Stimulated activated CD4-positive, alpha-beta T cell treated with anti-CD3 and anti-CD28 coated beads, Interleukin-12 subunit alpha, Interleukin-12 subunit beta, amount 100 ng/mL, for 48 hours (primary cell): ENCODE data around the gene FMNL2.

Experiments used
- DNase-seq, 3 donors: peaks; one replicate each; pipeline ENCODE4 v3.0.0-alpha.2; 2020; ENCODE audit warnings: low read depth in 2 of 3, low spot score in 1 of 3

The FMNL2 gene

DNA sequence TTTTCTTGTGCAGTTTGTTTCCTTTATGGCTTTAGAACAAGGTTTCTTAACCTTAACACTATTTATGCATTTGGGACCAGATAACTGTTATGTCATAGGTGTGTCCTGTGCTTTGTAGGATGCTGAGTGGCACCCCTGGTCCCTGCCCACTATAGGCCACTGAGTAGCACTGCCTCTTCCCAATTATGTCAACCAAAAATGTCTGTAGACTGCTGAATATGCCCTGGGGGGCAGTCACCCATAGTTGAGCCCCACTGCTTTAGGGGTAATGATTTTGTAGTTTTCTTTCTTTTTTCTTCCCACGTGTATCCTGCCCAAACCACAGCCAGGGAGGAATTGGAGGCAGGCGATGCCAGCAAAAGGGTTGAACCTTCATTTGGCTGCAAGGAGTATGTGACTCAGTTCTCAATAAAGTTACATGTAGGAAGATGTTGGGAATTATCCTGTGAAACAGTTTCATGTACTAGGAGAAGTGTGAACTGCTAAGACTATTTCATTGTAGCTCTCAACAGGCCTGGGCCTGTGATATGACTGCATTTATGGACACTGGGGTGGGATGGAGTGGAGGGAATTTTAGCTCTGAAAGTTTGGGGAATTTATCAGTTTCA, 65.7 kb downstream of the FMNL2 start:
- no peak for DNase-seq

- DNase-seq, result no peak
These were observed 68.1 kb downstream of the FMNL2 start for GRCh38 chr2:152402780-152403759.

GRCh38 chr2:152405206-152406118, 70.5 kb downstream of the FMNL2 start:
- DNase-seq, result no peak

- DNase-seq, result no peak
These were observed 71.3 kb downstream of the FMNL2 start for GRCh38 chr2:152406119-152406835.

DNA sequence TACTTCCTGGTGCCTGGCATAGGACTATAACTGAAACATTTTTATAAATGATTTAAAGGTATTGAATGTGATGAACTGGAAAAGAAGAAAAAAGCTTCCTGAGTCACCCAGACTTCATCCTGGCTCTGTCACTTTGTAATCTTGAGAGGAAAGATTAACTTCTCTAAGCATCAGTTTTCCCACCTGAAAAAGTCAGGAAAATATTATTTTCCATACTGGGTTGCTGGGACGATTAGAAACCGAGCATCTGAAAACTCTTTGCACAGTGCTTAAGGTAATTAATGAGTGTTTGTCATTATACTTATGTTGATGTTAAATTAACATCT, 71.8 kb downstream of the FMNL2 start:
- no peak for DNase-seq

DNA sequence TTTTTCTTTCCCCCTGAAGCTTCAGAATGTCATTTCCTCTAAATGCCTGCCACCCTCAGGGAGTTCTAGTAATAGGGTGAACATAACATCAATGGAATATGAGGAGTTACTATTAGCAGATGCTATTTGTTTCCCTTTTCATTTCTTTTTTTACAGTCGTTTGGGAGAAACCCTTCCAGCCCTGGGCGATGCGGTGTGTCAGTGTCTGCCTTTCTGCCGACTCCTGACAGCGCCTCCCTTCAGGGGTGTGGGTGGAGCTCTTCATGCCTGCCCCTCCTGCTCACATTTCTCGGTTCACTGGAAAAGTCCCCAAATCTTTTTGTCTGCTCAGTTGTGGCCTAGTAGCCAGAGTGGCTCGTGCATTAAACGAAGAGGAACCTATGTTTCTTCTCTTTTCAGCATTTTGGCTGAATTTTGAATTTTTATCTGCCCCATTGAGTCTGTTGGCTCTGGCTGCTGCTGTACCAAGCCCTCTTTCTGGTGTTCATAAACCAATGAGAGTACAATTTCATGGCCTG, 72.3 kb downstream of the FMNL2 start:
- DNase-seq, result peak in 1 of 3 donors; percentile 19

- no peak for DNase-seq
These were observed 72.8 kb downstream of the FMNL2 start for GRCh38 chr2:152407806-152408205.

- DNase-seq, result no peak
These were observed 73.3 kb downstream of the FMNL2 start for GRCh38 chr2:152408254-152408653.

GRCh38 chr2:152409386-152410164, 74.6 kb downstream of the FMNL2 start:
- DNase-seq, result no peak

DNA sequence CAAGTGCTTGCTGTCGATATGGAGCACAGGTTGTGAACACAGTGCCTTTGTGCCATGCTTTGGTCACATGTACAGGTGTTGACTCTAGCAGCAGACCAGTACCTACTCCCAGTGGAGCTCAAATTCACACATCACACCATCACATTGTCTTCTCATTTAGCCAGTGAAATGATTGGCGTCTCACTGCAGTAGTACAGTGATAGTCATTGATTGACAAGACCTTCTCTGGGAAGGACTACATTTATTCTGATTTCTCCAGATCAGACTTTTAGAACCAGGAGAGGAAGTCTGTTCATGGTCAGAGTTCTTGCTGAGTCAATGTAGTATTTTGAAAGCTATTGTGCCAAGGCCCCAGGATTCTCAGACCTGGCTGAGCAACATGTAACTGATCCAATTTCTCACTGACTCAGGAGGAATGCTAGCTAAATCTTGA, 75.2 kb downstream of the FMNL2 start:
- no peak for DNase-seq

GRCh38 chr2:152411154-152411553, 76.2 kb downstream of the FMNL2 start:
- no peak for DNase-seq

- DNase-seq, result no peak
These were observed 78.5 kb downstream of the FMNL2 start for GRCh38 chr2:152413228-152414030.

GRCh38 chr2:152415231-152415642, 80.3 kb downstream of the FMNL2 start:
- DNase-seq, result peak in 2 of 3 donors; percentile 21 to 35

GRCh38 chr2:152415796-152416195, 80.8 kb downstream of the FMNL2 start:
- DNase-seq, result no peak

- no peak for DNase-seq
These were observed 83.7 kb downstream of the FMNL2 start for GRCh38 chr2:152418688-152419087.

GRCh38 chr2:152419944-152420343, 85.0 kb downstream of the FMNL2 start:
- DNase-seq, result no peak

DNA sequence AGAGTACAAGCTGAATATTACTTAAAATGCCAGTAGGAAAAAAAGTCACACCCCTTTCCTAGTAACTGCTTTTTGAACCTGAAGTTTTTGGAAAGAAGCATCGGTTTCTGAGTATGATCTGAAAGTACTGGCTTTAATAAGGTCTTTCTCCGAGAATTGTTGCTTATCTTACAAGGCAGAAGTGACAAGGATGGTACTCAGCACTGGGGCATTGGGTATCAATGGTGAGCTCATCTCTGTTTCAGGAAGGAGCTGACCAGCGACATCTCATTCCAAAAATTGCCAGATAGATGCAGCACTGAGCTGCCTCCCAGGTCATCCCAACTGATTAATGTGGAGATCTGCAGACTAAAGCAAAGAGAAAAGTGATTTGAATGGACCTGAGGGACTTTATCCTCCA, 85.4 kb downstream of the FMNL2 start:
- no peak for DNase-seq

DNA sequence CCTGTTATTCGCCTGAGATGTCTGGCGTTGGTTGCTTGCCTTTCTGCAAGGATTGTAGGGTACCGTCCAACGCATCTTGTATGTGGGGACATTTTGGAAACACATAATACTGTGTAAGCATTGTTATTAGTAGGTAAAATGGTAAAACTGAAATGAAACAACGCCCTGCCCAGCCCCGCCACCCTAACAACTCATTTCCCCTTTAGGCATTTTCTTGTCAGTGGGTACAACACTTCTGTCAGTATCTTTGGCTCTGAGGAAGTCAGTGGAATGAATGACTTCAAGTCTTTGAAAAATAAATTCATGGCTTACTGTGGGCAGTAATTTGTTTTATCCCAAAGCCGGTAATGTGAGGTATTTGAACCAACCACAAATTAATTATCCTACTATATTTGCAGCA, 86.0 kb downstream of the FMNL2 start:
- no peak for DNase-seq
